ENCODE data around the gene TRMT1.
A peak's percentile ranks its signal among the peaks of the same experiment; 100 is the strongest.

TRMT1 gene

DNA sequence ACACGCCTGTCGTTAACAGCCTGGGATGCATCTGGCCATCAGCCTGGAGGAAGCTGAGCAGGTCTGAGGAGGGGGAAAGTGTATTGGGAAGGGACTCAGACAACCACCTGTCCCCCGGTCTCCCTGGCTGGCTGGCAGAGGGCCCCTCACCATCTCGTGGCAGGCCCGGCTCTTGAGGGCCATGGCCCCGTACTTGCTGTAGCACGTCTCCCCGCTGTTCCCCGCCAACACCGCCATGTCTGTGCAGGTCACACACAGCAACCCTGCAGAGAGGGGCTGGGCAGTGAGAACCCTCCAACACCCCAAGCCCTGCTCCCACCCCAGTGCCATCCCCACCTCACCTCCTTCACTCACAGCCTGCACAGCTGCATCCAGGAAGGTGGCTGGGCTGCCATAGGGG, 4.0 kb downstream of the TRMT1 start:
- no peak for TF ChIP-seq CTCF (conservative IDR thresholded peaks at IDR 0.05; ENCODE audit: low read length)
- no peak for DNase-seq (ENCODE audit: low read depth)

DNA sequence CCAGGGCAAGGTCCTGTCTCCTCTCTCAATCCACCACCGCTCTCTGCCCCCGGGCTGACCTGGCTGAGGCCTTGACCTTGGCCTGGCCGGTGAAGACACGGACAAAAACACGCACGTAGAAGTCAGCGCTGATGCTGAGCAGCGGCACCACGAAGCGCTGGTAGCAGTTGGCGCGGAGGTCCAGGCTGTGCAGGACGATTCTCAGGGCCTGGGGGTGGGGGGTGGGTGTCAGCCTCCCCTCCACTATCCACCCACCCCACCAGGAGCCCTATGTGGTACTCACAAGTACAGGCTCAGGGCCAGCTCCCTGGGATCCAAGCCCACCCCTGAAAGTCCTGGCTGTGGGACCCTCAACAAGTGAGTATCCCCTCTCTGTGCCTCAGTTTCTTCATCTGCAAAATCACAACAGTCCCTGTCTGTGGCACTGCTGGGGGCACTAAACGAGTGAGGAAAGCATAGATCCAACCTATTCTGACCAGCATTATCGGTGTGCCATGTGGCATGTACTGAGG, 6.4 kb downstream of the TRMT1 start:
- no peak overlapping the region for H3K4me3 ChIP-seq (ENCODE audit: low read length)
- no peak for TF ChIP-seq CTCF (conservative IDR thresholded peaks at IDR 0.05; ENCODE audit: low read length)
- no peak for DNase-seq (ENCODE audit: low read depth)

More for the DNA sequence above, 4.0 kb downstream of the TRMT1 start:
- no peak overlapping the region for H3K4me3 ChIP-seq (ENCODE audit: low read length)

DNA sequence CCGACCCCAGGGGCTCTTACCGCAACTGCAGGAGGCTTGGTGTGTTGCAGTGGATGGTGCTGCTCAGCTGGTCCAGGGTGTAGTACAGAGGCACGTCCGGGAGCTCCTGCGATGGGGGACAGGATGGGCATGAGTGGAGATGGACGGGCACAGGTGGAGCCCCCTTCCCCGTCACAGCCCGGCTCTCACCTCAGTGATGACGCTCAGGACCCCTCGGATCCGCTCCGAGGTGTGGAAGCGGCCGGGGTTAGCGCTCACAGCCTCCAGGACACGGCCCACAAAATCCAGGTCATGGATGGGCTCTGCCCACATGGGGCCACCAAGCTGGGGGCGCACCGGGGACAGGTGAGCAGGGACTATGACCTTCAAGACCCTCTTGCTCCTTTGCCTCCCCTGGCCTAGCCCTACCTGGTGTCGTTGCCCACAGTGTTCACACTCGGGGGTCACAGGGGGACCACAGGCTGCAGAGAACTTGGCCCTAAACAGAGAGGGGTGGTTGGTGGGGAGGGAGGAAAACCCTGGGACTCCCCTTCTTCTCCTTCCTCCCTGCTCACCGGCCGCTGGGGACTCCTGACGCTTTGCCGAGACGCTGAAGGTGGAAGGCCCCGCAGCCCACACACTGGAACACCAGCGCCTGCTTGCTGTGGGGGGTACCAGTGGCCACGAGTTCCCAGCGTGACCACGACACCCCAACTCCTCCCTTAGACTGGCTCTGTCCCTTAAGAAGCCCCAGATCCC, 7.0 kb downstream of the TRMT1 start:
- DNase-seq (ENCODE audit: low read depth), result no peak
- TF ChIP-seq CTCF (conservative IDR thresholded peaks at IDR 0.05; ENCODE audit: low read length), result no peak
- no peak overlapping the region for H3K4me3 ChIP-seq (ENCODE audit: low read length)

GRCh38 chr19:13104848-13105711, 11.5 kb downstream of the TRMT1 start:
- no peak for DNase-seq (ENCODE audit: low read depth)
- no peak overlapping the region for H3K4me3 ChIP-seq (ENCODE audit: low read length)
- no peak; the same call in 1 of the 2 replicates for TF ChIP-seq CTCF (conservative IDR thresholded peaks at IDR 0.05; ENCODE audit: low read length)

- DNase-seq (ENCODE audit: low read depth), result no peak
- peak; percentile 57 for TF ChIP-seq CTCF (conservative IDR thresholded peaks at IDR 0.05; ENCODE audit: low read length)
- no peak overlapping the region for H3K4me3 ChIP-seq (ENCODE audit: low read length)
These were observed 12.1 kb downstream of the TRMT1 start for GRCh38 chr19:13104360-13104847.

GRCh38 chr19:13103581-13104359, 12.8 kb downstream of the TRMT1 start:
- no peak for DNase-seq (ENCODE audit: low read depth)
- no peak for TF ChIP-seq CTCF (conservative IDR thresholded peaks at IDR 0.05; ENCODE audit: low read length)
- no peak overlapping the region for H3K4me3 ChIP-seq (ENCODE audit: low read length)
